Neuron (in vitro differentiated cells): ENCODE data around the gene MYF6.
"Not testable (repeated sequence)": the region's sequence is repeated elsewhere in the genome, so short reads cannot be mapped to it uniquely, and the experiment has no call there.

ENCODE experiments used
- H2AFZ ChIP-seq: one replicate; pipeline ENCODE4 v1.6.1; 2013; ENCODE audit warnings: low read depth, mild to moderate bottlenecking, inconsistent platforms, low read length, moderate library complexity
- H3K27me3 ChIP-seq: one replicate; pipeline ENCODE4 v1.6.1; 2013; ENCODE audit warnings: low read length; ENCODE audit not compliant: insufficient read depth
- H3K36me3 ChIP-seq: one replicate; pipeline ENCODE4 v1.6.1; 2013; ENCODE audit warnings: low read length; ENCODE audit not compliant: insufficient read depth
- H3K4me1 ChIP-seq: one replicate; pipeline ENCODE4 v1.6.1; 2013; ENCODE audit warnings: low read length; ENCODE audit not compliant: insufficient read depth
- H3K4me3 ChIP-seq: 2 replicates; pipeline ENCODE4 v1.5.1; 2013; ENCODE audit warnings: mild to moderate bottlenecking, low read length, moderate library complexity
- H3K9me3 ChIP-seq: one replicate; pipeline ENCODE4 v1.6.1; 2013; ENCODE audit warnings: low read length

MYF6 gene

DNA sequence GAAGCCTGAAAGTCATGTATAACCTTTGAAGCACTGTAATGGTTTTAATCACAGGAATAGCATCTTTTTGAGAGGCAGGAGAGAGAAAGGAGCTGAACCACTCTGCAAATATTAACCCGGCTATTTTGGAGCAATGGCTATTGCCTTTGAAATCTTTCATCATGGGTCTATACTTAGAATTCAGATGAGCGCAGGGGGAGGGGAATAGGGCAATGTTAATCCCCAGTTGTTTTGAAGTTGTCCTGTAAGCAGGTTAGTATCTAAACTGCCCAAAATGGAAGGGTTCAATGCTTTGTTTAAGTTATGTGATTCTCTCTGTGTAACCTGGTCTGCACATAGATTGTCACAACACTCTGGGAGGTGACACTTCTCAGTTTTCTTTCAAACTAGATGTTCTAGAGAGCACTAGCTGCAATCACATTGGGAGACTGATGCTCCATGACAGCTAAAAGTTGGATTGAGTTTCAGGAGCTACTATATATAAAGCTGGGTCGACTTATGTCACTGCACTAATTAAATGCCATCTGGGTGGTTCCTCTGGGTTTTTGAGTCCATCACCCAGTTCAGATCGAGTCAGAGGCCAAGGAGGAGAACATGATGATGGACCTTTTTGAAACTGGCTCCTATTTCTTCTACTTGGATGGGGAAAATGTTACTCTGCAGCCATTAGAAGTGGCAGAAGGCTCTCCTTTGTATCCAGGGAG lies at the start of gene MYF6:
Gene MYF6, plus strand, starts transcription at position 509 of the 704 bp plus-strand sequence. Its CDS starts 86 bp downstream, at position 595.
- Histone ChIP-seq H2AFZ (peak within 1 kb of the TSS; percentile 59), H3K9me3 (peaks cover 3% of the 10 kb centered on the region), H3K4me3 (no peak within 1 kb of the TSS), H3K4me1 (peaks cover 2% of the 10 kb centered on the region), H3K27me3 (no peaks in the 10 kb centered on the region), H3K36me3 (no peaks in the 10 kb centered on the region)

GRCh38 chr12:80659512-80660063 lies 47.8 kb upstream of the MYF6 start:
- no peak overlapping the region for H3K4me3 ChIP-seq
- no peaks in the 10 kb centered on the region for H3K4me1 ChIP-seq
- H3K9me3 ChIP-seq, result no peaks in the 10 kb centered on the region
- no peak overlapping the region for H2AFZ ChIP-seq
- no peaks in the 10 kb centered on the region for H3K36me3 ChIP-seq
- no peaks in the 10 kb centered on the region for H3K27me3 ChIP-seq

DNA sequence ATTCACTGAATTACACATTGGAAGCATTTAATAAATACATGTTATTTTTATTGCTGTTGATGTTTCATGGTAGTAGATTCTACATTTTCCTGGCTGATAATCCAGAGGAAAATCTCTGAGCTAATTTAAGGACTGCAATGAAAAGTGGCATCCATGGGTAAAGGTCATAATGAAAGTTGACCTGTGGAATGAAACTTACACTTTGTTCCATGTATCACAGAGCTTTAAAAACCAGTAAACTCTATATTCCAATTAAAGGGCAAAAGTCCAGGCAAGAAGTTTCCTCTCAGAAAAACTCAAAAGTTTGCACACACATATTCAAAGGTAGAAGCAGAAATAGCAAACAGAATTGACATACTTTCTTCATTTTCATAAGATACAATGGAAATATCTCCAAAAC lies 44.8 kb upstream of the MYF6 start:
- Histone ChIP-seq H3K27me3 (no peaks in the 10 kb centered on the region), H3K36me3 (no peaks in the 10 kb centered on the region), H3K4me1 (no peaks in the 10 kb centered on the region), H2AFZ (no peak overlapping the region), H3K4me3 (no peak overlapping the region), H3K9me3 (no peaks in the 10 kb centered on the region)

GRCh38 chr12:80670214-80670613 lies 37.2 kb upstream of the MYF6 start:
- Histone ChIP-seq H3K4me1 (no peaks in the 10 kb centered on the region), H3K4me3 (no peak overlapping the region), H2AFZ (no peak overlapping the region), H3K27me3 (no peaks in the 10 kb centered on the region), H3K36me3 (no peaks in the 10 kb centered on the region), H3K9me3 (no peaks in the 10 kb centered on the region)

DNA sequence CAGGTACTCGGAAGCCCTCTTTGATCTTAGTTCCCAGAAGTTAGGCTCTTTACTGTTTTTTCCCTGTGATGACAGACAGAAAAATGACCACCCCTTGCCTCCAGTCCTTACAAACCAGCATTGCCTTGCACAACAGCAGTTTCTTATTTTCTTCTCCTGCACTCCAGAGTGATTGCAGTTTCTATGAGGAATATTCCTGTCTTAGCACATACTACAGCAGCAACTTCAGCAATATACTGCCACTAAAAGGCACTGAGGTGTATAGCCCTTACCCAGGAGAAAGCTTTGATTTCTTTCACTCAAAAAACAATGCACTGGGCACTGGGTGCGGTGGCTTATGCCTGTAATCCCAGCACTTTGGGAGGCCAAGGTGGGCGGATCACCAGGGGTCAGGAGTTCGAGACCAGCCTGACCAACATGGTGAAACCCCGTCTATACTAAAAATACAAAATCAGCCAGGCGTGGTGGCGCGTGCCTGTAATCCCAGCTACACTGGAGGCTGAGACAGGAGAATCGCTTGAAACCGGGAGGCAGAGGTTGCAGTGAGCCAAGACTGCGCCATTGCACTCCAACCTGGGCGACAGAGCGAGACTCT lies 31.3 kb upstream of the MYF6 start:
- not testable (repeated sequence) for H3K4me3 ChIP-seq

GRCh38 chr12:80676856-80677255 lies 30.6 kb upstream of the MYF6 start:
- Histone ChIP-seq H3K4me3 (no peak overlapping the region), H2AFZ (no peak overlapping the region), H3K9me3 (no peaks in the 10 kb centered on the region)

More for the DNA sequence above, 31.3 kb upstream of the MYF6 start:
- H2AFZ ChIP-seq, H3K4me1 ChIP-seq, H3K36me3 ChIP-seq, H3K27me3 ChIP-seq, H3K9me3 ChIP-seq: not testable (repeated sequence)

DNA sequence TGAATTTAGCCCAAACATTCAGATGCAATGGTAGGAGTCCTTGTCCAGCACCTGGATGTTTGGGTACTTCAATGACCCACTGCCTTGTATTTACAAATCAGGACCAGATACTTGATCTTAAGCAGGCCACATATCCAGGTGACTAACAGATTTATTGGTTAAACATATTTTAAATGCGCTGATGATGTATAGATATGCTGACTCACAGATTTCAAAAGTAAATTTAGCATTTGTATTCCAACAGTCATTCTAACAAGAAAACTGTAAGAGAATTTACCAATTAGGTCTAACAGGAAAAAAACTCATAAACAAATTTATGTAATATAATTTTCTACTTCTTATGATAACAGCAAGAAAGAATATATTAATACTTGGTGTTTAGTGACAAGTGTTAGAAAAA lies 29.4 kb upstream of the MYF6 start:
- Histone ChIP-seq H3K4me1 (no peaks in the 10 kb centered on the region), H3K9me3 (no peaks in the 10 kb centered on the region), H3K36me3 (no peaks in the 10 kb centered on the region), H3K27me3 (no peaks in the 10 kb centered on the region), H3K4me3 (no peak overlapping the region), H2AFZ (no peak overlapping the region)

More at GRCh38 chr12:80676856-80677255, 30.6 kb upstream of the MYF6 start:
- no peaks in the 10 kb centered on the region for H3K4me1 ChIP-seq
- no peaks in the 10 kb centered on the region for H3K27me3 ChIP-seq
- no peaks in the 10 kb centered on the region for H3K36me3 ChIP-seq

DNA sequence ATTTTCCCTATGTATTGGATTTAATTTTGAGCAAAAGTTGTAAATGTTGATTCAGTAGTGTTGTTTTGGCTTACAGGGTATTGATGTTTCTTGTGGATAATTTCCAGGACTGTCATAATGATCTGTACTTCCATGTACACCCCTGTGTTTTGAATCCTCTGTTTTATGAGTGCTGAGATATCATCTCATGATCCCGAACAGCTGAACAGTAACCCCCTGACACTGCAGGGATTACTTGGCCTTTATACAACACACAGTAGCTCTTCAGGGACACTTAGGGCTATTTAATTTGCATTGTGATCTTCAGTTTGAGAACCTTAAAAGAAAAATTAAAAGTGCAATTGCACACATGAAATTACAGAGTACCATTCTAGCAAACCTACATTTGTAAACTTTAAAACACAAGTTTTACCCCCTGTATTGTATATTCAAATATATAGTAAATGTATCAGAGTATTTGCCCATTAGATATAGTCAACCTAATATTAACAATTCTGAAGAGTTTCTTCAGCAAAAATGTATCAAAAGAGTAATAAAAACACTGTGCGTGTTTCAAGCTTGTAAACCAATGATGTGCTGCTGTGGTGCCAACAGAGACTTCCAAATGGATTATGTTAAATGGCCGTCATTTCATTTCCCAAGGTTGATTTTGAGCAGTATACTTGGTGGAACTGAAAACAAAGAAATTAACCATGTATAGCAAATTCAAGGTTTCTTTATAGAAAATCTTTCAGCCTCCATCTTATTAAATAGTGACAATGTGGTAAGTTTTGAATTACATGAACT lies 27.9 kb upstream of the MYF6 start:
- H3K9me3 ChIP-seq, result no peaks in the 10 kb centered on the region
- no peaks in the 10 kb centered on the region for H3K27me3 ChIP-seq
- no peak overlapping the region for H3K4me3 ChIP-seq
- H3K36me3 ChIP-seq, result no peaks in the 10 kb centered on the region
- no peaks in the 10 kb centered on the region for H3K4me1 ChIP-seq
- H2AFZ ChIP-seq, result no peak overlapping the region

DNA sequence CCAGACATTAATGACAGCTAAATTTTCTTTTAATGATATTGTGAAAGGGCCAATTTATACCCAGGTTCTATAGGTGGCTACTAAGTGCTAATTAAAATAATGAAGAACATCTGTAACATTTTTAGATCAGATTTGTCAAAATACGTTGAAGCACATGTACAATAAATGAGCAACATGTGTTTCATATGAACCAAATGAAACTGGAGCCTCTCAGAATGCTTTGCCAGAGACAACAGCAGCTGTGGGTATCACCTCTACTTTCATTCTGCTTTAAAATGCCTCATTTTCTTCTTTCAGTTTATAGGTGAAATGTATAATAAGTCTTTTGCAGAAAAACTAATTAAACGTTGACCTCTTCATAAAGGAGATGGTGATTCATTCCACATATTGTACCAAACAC lies 26.1 kb upstream of the MYF6 start:
- no peaks in the 10 kb centered on the region for H3K4me1 ChIP-seq
- no peaks in the 10 kb centered on the region for H3K27me3 ChIP-seq
- no peak overlapping the region for H3K4me3 ChIP-seq
- H2AFZ ChIP-seq, result no peak overlapping the region
- H3K9me3 ChIP-seq, result no peaks in the 10 kb centered on the region
- H3K36me3 ChIP-seq, result no peaks in the 10 kb centered on the region

GRCh38 chr12:80681786-80682185 lies 25.6 kb upstream of the MYF6 start:
- Histone ChIP-seq H3K27me3 (no peaks in the 10 kb centered on the region), H3K9me3 (no peaks in the 10 kb centered on the region), H2AFZ (no peak overlapping the region), H3K4me1 (no peaks in the 10 kb centered on the region), H3K36me3 (no peaks in the 10 kb centered on the region), H3K4me3 (no peak overlapping the region)

- no peaks in the 10 kb centered on the region for H3K4me1 ChIP-seq
- H2AFZ ChIP-seq, result no peak overlapping the region
- H3K36me3 ChIP-seq, result no peaks in the 10 kb centered on the region
- no peak overlapping the region for H3K4me3 ChIP-seq
- H3K9me3 ChIP-seq, result no peaks in the 10 kb centered on the region
- no peaks in the 10 kb centered on the region for H3K27me3 ChIP-seq
Observed at GRCh38 chr12:80684077-80684495, 23.3 kb upstream of the MYF6 start.

GRCh38 chr12:80690090-80690489 lies 17.3 kb upstream of the MYF6 start:
- Histone ChIP-seq H3K4me1 (no peaks in the 10 kb centered on the region), H3K4me3 (no peak overlapping the region), H2AFZ (no peak overlapping the region), H3K27me3 (no peaks in the 10 kb centered on the region), H3K36me3 (no peaks in the 10 kb centered on the region), H3K9me3 (no peaks in the 10 kb centered on the region)

- Histone ChIP-seq H3K4me1 (no peaks in the 10 kb centered on the region), H3K9me3 (no peaks in the 10 kb centered on the region), H3K36me3 (no peaks in the 10 kb centered on the region), H3K4me3 (no peak overlapping the region), H2AFZ (no peak overlapping the region), H3K27me3 (no peaks in the 10 kb centered on the region)
Observed at GRCh38 chr12:80690513-80690912, 16.9 kb upstream of the MYF6 start.
